ENCODE measurements around the gene TSR1.

The TSR1 gene

GRCh38 chr17:2336215-2336851 lies at the start of gene TSR1:
TSR1 (minus strand) TSS chr17:2336457; CDS start chr17:2336427, 30 bp downstream.
- DNase-seq (ENCODE audit: low spot score): peak; percentile 99

GRCh38 chr17:2385240-2386210 lies 49.3 kb upstream of the TSR1 start:
- no peak for DNase-seq (ENCODE audit: low spot score)

GRCh38 chr17:2384439-2385127 lies 48.3 kb upstream of the TSR1 start:
- DNase-seq (ENCODE audit: low spot score): no peak

- no peak for DNase-seq (ENCODE audit: low spot score)
Measured at GRCh38 chr17:2383628-2384167, 47.4 kb upstream of the TSR1 start.

- no peak for DNase-seq (ENCODE audit: low spot score)
Measured at GRCh38 chr17:2380950-2381649, 44.8 kb upstream of the TSR1 start.

GRCh38 chr17:2380226-2380922 lies 44.1 kb upstream of the TSR1 start:
- DNase-seq (ENCODE audit: low spot score): peak; percentile 54

- no peak for DNase-seq (ENCODE audit: low spot score)
Measured at GRCh38 chr17:2379489-2380225, 43.4 kb upstream of the TSR1 start.

GRCh38 chr17:2378905-2379304 lies 42.6 kb upstream of the TSR1 start:
- DNase-seq (ENCODE audit: low spot score): no peak

- no peak for DNase-seq (ENCODE audit: low spot score)
Measured at GRCh38 chr17:2377659-2378058, 41.4 kb upstream of the TSR1 start.

GRCh38 chr17:2376107-2376506 lies 39.9 kb upstream of the TSR1 start:
- DNase-seq (ENCODE audit: low spot score): no peak

GRCh38 chr17:2375406-2375805 lies 39.1 kb upstream of the TSR1 start:
- DNase-seq (ENCODE audit: low spot score): no peak

GRCh38 chr17:2374549-2375285 lies 38.5 kb upstream of the TSR1 start:
- DNase-seq (ENCODE audit: low spot score): no peak

- no peak for DNase-seq (ENCODE audit: low spot score)
Measured at GRCh38 chr17:2373179-2373578, 36.9 kb upstream of the TSR1 start.

GRCh38 chr17:2372681-2373080 lies 36.4 kb upstream of the TSR1 start:
- no peak for DNase-seq (ENCODE audit: low spot score)

GRCh38 chr17:2372180-2372579 lies 35.9 kb upstream of the TSR1 start:
- DNase-seq (ENCODE audit: low spot score): no peak

- no peak for DNase-seq (ENCODE audit: low spot score)
Measured at GRCh38 chr17:2371183-2372130, 35.2 kb upstream of the TSR1 start.

- DNase-seq (ENCODE audit: low spot score): no peak
Measured at GRCh38 chr17:2370211-2370589, 33.9 kb upstream of the TSR1 start.

- no peak for DNase-seq (ENCODE audit: low spot score)
Measured at GRCh38 chr17:2369551-2370210, 33.4 kb upstream of the TSR1 start.

Measured in AG20443 (cell line).